ENCODE results near the gene PPIL3. TPM values are rescaled to one million over a fixed set of nuclear protein-coding genes. Genes with fewer than 3 reads are reported as not detected.

Gene PPIL3
- total and polyA plus RNA-seq, 2 experiments from 2014 or later: 42.9 to 54.0 TPM

DNA sequence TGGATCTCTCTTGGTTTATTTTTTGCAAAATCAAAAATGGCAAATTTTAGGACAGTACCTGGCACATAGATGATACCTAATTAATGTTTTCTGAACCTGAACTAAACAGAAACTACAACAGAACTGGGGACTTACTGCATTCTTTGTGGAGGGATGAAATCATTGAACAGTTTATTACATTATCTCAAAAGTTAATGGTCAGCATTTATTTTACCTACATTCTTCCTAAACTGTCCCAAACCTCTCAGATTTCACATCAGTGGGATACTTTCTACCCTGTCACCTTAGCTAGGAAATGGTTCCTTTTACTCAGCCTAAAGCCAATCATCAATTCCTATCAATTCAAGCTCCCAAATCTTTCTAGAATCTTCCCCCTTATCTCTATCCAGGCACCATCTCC, 10.6 kb upstream of the PPIL3 start:
- no peak overlapping the region for H3K4me3 ChIP-seq
- ATAC-seq (no peak), DNase-seq (ENCODE audit: low spot score) (no peak)
- TF ChIP-seq, protein P1, sequence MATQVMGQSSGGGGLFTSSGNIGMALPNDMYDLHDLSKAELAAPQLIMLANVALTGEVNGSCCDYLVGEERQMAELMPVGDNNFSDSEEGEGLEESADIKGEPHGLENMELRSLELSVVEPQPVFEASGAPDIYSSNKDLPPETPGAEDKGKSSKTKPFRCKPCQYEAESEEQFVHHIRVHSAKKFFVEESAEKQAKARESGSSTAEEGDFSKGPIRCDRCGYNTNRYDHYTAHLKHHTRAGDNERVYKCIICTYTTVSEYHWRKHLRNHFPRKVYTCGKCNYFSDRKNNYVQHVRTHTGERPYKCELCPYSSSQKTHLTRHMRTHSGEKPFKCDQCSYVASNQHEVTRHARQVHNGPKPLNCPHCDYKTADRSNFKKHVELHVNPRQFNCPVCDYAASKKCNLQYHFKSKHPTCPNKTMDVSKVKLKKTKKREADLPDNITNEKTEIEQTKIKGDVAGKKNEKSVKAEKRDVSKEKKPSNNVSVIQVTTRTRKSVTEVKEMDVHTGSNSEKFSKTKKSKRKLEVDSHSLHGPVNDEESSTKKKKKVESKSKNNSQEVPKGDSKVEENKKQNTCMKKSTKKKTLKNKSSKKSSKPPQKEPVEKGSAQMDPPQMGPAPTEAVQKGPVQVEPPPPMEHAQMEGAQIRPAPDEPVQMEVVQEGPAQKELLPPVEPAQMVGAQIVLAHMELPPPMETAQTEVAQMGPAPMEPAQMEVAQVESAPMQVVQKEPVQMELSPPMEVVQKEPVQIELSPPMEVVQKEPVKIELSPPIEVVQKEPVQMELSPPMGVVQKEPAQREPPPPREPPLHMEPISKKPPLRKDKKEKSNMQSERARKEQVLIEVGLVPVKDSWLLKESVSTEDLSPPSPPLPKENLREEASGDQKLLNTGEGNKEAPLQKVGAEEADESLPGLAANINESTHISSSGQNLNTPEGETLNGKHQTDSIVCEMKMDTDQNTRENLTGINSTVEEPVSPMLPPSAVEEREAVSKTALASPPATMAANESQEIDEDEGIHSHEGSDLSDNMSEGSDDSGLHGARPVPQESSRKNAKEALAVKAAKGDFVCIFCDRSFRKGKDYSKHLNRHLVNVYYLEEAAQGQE (IDR thresholded peaks at IDR 0.05; ENCODE audit: unreplicated experiment): no peak
- TF ChIP-seq, protein P2, sequence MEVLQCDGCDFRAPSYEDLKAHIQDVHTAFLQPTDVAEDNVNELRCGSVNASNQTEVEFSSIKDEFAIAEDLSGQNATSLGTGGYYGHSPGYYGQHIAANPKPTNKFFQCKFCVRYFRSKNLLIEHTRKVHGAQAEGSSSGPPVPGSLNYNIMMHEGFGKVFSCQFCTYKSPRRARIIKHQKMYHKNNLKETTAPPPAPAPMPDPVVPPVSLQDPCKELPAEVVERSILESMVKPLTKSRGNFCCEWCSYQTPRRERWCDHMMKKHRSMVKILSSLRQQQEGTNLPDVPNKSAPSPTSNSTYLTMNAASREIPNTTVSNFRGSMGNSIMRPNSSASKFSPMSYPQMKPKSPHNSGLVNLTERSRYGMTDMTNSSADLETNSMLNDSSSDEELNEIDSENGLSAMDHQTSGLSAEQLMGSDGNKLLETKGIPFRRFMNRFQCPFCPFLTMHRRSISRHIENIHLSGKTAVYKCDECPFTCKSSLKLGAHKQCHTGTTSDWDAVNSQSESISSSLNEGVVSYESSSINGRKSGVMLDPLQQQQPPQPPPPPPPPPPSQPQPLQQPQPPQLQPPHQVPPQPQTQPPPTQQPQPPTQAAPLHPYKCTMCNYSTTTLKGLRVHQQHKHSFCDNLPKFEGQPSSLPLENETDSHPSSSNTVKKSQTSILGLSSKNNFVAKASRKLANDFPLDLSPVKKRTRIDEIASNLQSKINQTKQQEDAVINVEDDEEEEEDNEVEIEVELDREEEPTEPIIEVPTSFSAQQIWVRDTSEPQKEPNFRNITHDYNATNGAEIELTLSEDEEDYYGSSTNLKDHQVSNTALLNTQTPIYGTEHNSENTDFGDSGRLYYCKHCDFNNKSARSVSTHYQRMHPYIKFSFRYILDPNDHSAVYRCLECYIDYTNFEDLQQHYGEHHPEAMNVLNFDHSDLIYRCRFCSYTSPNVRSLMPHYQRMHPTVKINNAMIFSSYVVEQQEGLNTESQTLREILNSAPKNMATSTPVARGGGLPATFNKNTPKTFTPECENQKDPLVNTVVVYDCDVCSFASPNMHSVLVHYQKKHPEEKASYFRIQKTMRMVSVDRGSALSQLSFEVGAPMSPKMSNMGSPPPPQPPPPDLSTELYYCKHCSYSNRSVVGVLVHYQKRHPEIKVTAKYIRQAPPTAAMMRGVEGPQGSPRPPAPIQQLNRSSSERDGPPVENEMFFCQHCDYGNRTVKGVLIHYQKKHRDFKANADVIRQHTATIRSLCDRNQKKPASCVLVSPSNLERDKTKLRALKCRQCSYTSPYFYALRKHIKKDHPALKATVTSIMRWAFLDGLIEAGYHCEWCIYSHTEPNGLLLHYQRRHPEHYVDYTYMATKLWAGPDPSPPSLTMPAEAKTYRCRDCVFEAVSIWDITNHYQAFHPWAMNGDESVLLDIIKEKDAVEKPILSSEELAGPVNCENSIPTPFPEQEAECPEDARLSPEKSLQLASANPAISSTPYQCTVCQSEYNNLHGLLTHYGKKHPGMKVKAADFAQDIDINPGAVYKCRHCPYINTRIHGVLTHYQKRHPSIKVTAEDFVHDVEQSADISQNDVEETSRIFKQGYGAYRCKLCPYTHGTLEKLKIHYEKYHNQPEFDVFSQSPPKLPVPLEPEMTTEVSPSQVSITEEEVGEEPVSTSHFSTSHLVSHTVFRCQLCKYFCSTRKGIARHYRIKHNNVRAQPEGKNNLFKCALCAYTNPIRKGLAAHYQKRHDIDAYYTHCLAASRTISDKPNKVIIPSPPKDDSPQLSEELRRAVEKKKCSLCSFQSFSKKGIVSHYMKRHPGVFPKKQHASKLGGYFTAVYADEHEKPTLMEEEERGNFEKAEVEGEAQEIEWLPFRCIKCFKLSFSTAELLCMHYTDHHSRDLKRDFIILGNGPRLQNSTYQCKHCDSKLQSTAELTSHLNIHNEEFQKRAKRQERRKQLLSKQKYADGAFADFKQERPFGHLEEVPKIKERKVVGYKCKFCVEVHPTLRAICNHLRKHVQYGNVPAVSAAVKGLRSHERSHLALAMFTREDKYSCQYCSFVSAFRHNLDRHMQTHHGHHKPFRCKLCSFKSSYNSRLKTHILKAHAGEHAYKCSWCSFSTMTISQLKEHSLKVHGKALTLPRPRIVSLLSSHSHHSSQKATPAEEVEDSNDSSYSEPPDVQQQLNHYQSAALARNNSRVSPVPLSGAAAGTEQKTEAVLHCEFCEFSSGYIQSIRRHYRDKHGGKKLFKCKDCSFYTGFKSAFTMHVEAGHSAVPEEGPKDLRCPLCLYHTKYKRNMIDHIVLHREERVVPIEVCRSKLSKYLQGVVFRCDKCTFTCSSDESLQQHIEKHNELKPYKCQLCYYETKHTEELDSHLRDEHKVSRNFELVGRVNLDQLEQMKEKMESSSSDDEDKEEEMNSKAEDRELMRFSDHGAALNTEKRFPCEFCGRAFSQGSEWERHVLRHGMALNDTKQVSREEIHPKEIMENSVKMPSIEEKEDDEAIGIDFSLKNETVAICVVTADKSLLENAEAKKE (CRISPR knock-in tag; IDR thresholded peaks at IDR 0.05): no peak
- no peak for TF ChIP-seq EZH2phosphoT487 (IDR thresholded peaks at IDR 0.05; ENCODE audit: unreplicated experiment)
- TF ChIP-seq ZNF331 (CRISPR knock-in tag; IDR thresholded peaks at IDR 0.05; ENCODE audit: low read depth): no peak
- no peak for TF ChIP-seq JUNB (IDR thresholded peaks at IDR 0.05; ENCODE audit: unreplicated experiment)
- TF ChIP-seq, protein P3, sequence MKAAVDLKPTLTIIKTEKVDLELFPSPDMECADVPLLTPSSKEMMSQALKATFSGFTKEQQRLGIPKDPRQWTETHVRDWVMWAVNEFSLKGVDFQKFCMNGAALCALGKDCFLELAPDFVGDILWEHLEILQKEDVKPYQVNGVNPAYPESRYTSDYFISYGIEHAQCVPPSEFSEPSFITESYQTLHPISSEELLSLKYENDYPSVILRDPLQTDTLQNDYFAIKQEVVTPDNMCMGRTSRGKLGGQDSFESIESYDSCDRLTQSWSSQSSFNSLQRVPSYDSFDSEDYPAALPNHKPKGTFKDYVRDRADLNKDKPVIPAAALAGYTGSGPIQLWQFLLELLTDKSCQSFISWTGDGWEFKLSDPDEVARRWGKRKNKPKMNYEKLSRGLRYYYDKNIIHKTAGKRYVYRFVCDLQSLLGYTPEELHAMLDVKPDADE (IDR thresholded peaks at IDR 0.05): no peak
- TF ChIP-seq STAT1 (IDR thresholded peaks at IDR 0.05; ENCODE audit: unreplicated experiment): no peak
- TF ChIP-seq ZNF114 (CRISPR knock-in tag; IDR thresholded peaks at IDR 0.05): no peak
- TF ChIP-seq, protein P4, sequence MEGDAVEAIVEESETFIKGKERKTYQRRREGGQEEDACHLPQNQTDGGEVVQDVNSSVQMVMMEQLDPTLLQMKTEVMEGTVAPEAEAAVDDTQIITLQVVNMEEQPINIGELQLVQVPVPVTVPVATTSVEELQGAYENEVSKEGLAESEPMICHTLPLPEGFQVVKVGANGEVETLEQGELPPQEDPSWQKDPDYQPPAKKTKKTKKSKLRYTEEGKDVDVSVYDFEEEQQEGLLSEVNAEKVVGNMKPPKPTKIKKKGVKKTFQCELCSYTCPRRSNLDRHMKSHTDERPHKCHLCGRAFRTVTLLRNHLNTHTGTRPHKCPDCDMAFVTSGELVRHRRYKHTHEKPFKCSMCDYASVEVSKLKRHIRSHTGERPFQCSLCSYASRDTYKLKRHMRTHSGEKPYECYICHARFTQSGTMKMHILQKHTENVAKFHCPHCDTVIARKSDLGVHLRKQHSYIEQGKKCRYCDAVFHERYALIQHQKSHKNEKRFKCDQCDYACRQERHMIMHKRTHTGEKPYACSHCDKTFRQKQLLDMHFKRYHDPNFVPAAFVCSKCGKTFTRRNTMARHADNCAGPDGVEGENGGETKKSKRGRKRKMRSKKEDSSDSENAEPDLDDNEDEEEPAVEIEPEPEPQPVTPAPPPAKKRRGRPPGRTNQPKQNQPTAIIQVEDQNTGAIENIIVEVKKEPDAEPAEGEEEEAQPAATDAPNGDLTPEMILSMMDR (conservative IDR thresholded peaks at IDR 0.05; ENCODE audit: low read depth in 2 of 2): no peak
- no peak for TF ChIP-seq POLR2AphosphoS5 (IDR thresholded peaks at IDR 0.05; ENCODE audit: low read depth)
- TF ChIP-seq EZH2 (IDR thresholded peaks at IDR 0.05; ENCODE audit: low read depth, unreplicated experiment): no peak
- no peak for TF ChIP-seq NANOG (IDR thresholded peaks at IDR 0.05; ENCODE audit: borderline replicate concordance)
- TF ChIP-seq CREB1 (CRISPR knock-in tag; IDR thresholded peaks at IDR 0.05; ENCODE audit: low read depth): no peak
- H3F3A ChIP-seq (replicated peaks; ENCODE audit: low read depth): no peaks in the 10 kb centered on the region; the same call in none of the 2 replicates
- H3K9me3 Mint-ChIP-seq: no peaks in the 10 kb centered on the region; the same call in 2 of the 3 replicates
- H3K4me1 ChIP-seq (ENCODE audit: insufficient read depth): no peaks in the 10 kb centered on the region
- peaks cover 66% of the 10 kb centered on the region for H3K36me3 ChIP-seq (ENCODE audit: insufficient read depth)
- no peak overlapping the region for H3K4me3 Mint-ChIP-seq
- H3K36me3 Mint-ChIP-seq (ENCODE audit: low read depth): peaks cover 78% of the 10 kb centered on the region
- no peaks in the 10 kb centered on the region for H3K9me2 ChIP-seq (ENCODE audit: insufficient read depth)
- H2AFZ ChIP-seq: no peak overlapping the region
- H3K4me2 ChIP-seq: no peak overlapping the region
- H3K27me3 ChIP-seq (ENCODE audit: insufficient read depth): no peaks in the 10 kb centered on the region
- H3K79me2 ChIP-seq (replicated peaks; ENCODE audit: insufficient read depth): no peaks in the 10 kb centered on the region; the same call in none of the 2 replicates
- no peak overlapping the region for H3K27ac Mint-ChIP-seq
- no peaks in the 10 kb centered on the region for H3K27me3 Mint-ChIP-seq (ENCODE audit: insufficient read depth, low read depth, poor library complexity)
- no peak overlapping the region for H3K27ac ChIP-seq (ENCODE audit: low read depth)
- no peaks in the 10 kb centered on the region for H3K4me1 Mint-ChIP-seq
- H4K20me1 ChIP-seq (replicated peaks; ENCODE audit: insufficient read depth): peaks cover 12% of the 10 kb centered on the region
